ENCODE data around the gene PSMD4.
"Not testable (repeated sequence)": the region's sequence is repeated elsewhere in the genome, so short reads cannot be mapped to it uniquely, and the experiment has no call there.

The PSMD4 gene

GRCh38 chr1:151267760-151268159 lies 13.2 kb downstream of the PSMD4 start:
- in situ Hi-C loops (cut with HindIII; ENCODE audit: low sequenced_read_pairs), result no loop called here

GRCh38 chr1:151273924-151274466 lies 19.5 kb downstream of the PSMD4 start:
- in situ Hi-C loops (cut with HindIII; ENCODE audit: low sequenced_read_pairs), result no loop called here

DNA sequence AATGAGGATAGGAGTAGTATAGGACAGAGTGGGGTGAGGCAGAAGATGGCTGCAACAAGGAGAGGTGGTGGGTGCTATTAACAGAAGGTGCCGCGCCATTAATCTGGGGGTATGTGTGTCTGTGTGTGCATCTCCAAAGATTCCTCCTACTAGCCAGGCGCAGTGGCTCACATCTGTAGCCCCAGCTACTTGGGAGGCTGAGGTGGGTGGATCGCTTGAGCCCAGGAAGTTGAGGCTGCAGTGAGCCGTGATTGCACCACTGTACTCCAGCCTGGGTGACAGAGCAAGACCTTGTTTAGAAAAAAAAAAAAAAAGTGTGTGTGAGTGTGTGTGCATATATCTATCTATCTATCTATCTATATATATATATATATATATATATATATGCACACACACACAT lies 20.8 kb downstream of the PSMD4 start:
- in situ Hi-C loops (cut with HindIII; ENCODE audit: low sequenced_read_pairs), result not testable (repeated sequence)

GRCh38 chr1:151277249-151277648 lies 22.7 kb downstream of the PSMD4 start:
- in situ Hi-C loops (cut with HindIII; ENCODE audit: low sequenced_read_pairs), result no loop called here

- in situ Hi-C loops (cut with HindIII; ENCODE audit: low sequenced_read_pairs), result loop anchor here (5.0 kb wide), 2 partner anchors 41 to 71 kb away; no protein-coding TSS in a partner anchor
These were observed 26.9 kb downstream of the PSMD4 start for GRCh38 chr1:151281225-151281968.

GRCh38 chr1:151281969-151282882 lies 27.7 kb downstream of the PSMD4 start, which contains the start of gene ZNF687:
Gene ZNF687 (plus strand): TSS chr1:151282299. CDS start chr1:151286292, 3,993 bp downstream.
- in situ Hi-C loops (cut with HindIII; ENCODE audit: low sequenced_read_pairs), result loop anchor here (5.0 kb wide), 2 partner anchors 40 to 70 kb away; no protein-coding TSS in a partner anchor

- in situ Hi-C loops (cut with HindIII; ENCODE audit: low sequenced_read_pairs), result loop anchor here (5.0 kb wide), 2 partner anchors 39 to 69 kb away; no protein-coding TSS in a partner anchor
These were observed 28.6 kb downstream of the PSMD4 start for GRCh38 chr1:151282883-151283725.

DNA sequence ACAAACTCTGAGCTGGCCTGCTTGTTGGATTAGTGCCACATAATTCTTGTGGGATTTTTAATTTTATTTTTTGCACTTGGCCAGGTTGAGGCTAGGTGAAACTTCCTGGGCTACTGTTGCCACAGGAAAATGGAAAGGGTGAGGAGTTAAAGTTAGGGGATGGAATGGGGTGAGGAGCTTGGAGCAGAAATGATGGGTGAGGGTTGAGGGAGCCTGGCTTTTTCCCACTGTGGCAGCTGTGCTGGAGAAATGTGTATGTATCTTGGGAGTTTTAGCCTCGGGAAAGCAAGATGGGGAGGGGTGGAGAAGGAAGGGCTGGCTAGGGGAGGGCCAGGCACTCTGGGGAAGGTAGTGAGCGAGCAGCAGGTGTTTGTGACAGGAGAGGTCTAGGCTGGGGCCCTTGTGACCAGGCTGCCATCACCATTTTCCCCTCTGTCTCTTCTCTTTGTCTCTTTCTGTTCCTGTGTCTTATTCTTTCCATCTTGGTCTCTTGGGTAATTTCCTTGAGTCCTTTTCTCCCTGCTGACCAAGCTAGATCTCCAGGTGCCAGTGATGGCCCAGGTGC lies 29.6 kb downstream of the PSMD4 start:
- in situ Hi-C loops (cut with HindIII; ENCODE audit: low sequenced_read_pairs), result loop anchor here (5.0 kb wide), 2 partner anchors 38 to 68 kb away; no protein-coding TSS in a partner anchor

DNA sequence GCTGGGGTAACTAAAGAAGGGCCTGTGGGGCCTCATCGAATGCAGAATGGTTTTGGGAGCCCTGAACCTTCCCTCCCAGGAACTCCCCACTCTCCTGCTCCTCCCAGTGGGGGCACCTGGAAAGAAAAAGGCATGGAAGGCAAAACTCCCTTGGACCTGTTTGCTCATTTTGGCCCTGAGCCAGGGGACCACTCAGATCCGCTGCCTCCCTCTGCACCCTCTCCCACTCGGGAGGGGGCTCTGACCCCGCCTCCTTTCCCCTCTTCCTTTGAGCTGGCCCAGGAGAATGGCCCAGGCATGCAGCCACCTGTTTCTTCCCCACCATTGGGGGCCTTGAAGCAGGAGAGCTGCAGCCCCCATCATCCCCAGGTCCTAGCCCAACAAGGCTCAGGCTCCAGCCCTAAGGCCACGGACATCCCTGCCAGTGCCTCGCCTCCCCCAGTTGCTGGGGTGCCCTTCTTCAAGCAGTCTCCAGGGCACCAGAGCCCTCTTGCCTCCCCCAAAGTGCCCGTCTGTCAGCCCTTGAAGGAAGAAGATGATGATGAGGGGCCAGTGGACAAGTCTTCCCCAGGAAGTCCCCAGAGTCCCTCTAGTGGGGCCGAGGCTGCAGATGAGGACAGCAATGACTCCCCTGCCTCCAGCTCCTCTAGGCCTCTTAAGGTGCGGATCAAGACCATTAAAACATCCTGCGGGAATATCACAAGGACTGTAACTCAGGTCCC lies 32.2 kb downstream of the PSMD4 start:
- in situ Hi-C loops (cut with HindIII; ENCODE audit: low sequenced_read_pairs), result no loop called here

GRCh38 chr1:151287341-151287699 lies 32.8 kb downstream of the PSMD4 start:
- in situ Hi-C loops (cut with HindIII; ENCODE audit: low sequenced_read_pairs), result no loop called here

DNA sequence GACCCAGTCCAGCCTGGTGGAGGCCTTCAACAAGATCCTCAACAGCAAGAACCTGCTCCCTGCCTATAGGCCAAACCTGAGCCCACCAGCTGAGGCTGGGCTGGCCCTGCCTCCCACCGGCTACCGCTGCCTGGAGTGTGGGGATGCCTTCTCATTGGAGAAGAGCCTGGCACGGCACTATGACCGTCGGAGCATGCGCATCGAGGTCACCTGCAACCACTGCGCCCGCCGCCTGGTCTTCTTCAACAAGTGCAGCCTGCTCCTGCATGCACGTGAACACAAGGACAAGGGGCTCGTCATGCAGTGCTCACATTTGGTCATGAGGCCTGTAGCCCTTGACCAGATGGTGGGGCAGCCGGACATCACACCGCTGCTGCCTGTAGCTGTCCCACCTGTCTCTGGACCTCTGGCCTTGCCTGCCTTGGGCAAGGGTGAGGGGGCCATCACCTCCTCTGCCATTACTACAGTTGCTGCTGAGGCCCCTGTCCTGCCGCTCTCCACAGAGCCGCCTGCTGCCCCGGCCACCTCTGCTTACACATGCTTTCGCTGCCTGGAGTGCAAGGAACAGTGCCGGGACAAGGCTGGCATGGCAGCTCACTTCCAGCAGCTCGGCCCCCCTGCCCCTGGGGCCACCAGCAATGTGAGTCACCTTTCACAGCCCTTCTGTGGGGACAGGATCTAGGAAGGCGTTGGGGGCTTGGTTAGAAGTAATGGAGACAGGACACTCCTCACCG lies 33.4 kb downstream of the PSMD4 start:
- in situ Hi-C loops (cut with HindIII; ENCODE audit: low sequenced_read_pairs), result no loop called here

- in situ Hi-C loops (cut with HindIII; ENCODE audit: low sequenced_read_pairs), result no loop called here
These were observed 34.0 kb downstream of the PSMD4 start for GRCh38 chr1:151288502-151288901.

- in situ Hi-C loops (cut with HindIII; ENCODE audit: low sequenced_read_pairs), result no loop called here
These were observed 34.8 kb downstream of the PSMD4 start for GRCh38 chr1:151289080-151289935.

GRCh38 chr1:151289991-151290708 lies 35.6 kb downstream of the PSMD4 start:
- in situ Hi-C loops (cut with HindIII; ENCODE audit: low sequenced_read_pairs), result no loop called here

- in situ Hi-C loops (cut with HindIII; ENCODE audit: low sequenced_read_pairs), result no loop called here
These were observed 36.3 kb downstream of the PSMD4 start for GRCh38 chr1:151290709-151291303.

- in situ Hi-C loops (cut with HindIII; ENCODE audit: low sequenced_read_pairs), result no loop called here
These were observed 37.9 kb downstream of the PSMD4 start for GRCh38 chr1:151292207-151293030.

Measured in endothelial cell of hepatic sinusoid (primary cell).